22Rv1 (cell line): ENCODE measurements around the gene CRISP3.

Experiments
- H3K27ac ChIP-seq: fragments of 450-650 bp; 2 replicates; pipeline ENCODE4 v1.5.1; 2017
- ZFX ChIP-seq: fragments of 450-650 bp; IDR thresholded peaks from 2 replicates; pipeline ENCODE4 v1.6.1; 2017; ENCODE audit warnings: antibody characterized with exemption, borderline replicate concordance
- TF ChIP-seq, protein P1 (sequence below): fragments of 450-650 bp; IDR thresholded peaks from 2 replicates; pipeline ENCODE4 v1.5.1; 2017; ENCODE audit warnings: mild to moderate bottlenecking

CRISP3 gene

DNA sequence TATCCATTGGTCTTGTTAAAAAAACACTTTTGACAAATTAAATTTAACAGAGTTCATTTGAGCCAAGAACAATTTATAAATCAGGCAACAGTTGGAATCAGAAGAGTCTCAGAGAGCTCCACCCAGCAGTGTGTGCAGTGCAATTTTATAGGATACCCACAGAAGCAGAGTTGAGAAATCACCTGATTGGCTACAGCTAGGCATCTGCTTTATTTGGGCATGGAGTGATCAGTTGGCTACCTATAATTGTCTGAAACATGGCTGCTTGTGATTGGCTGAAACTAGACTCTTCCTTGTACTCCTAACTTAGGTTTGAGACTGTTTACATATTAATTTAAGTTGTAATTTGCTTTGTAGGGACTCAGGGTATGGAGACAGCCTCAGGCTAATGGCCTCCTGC is 30.9 kb upstream of the CRISP3 start:
- no peak for TF ChIP-seq ZFX
- TF ChIP-seq, protein P1, sequence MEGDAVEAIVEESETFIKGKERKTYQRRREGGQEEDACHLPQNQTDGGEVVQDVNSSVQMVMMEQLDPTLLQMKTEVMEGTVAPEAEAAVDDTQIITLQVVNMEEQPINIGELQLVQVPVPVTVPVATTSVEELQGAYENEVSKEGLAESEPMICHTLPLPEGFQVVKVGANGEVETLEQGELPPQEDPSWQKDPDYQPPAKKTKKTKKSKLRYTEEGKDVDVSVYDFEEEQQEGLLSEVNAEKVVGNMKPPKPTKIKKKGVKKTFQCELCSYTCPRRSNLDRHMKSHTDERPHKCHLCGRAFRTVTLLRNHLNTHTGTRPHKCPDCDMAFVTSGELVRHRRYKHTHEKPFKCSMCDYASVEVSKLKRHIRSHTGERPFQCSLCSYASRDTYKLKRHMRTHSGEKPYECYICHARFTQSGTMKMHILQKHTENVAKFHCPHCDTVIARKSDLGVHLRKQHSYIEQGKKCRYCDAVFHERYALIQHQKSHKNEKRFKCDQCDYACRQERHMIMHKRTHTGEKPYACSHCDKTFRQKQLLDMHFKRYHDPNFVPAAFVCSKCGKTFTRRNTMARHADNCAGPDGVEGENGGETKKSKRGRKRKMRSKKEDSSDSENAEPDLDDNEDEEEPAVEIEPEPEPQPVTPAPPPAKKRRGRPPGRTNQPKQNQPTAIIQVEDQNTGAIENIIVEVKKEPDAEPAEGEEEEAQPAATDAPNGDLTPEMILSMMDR: no peak

DNA sequence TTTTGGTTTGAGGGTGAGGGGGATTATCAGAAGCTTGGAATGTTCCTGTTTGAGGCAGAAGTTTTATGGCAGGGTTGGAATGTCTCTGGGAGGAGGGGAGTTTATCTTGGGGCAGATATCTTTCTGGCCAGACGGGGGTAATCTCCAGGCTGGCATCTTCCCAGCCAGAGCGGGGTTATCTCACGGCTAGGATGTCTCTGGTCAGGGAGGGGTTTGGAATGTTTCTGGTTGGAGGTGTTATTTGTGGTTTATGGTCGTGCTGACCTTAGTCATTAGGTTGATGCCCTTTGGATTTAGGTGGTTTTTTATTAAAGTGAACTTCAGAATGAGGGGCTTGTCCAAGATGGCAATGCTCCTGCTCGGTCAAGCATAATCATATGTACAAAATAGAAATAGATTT is 28.1 kb upstream of the CRISP3 start:
- no peak overlapping the region for H3K27ac ChIP-seq
- TF ChIP-seq, protein P1: no peak
- TF ChIP-seq ZFX: no peak

More for the DNA sequence above, 30.9 kb upstream of the CRISP3 start:
- H3K27ac ChIP-seq: no peak overlapping the region

DNA sequence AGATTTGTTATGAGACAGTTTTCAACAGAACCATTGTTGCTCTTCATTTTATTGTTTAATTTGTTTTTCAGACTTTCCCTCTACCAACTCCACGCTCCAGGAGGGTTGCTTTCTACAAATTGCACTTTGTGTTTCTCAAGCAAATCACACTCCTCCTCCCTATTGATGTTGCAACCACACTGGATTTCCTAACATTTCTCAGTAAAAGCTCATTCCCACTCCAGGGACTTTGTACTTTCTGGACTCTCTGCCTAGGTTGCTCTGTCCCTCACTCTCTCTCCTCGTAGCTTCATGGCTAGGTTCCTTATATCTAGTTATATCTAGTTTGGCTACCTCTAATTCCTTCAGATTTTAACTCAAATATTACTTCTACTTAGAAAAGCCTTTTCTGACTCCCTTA is 22.6 kb upstream of the CRISP3 start:
- no peak overlapping the region for H3K27ac ChIP-seq
- TF ChIP-seq, protein P1: no peak
- no peak for TF ChIP-seq ZFX

DNA sequence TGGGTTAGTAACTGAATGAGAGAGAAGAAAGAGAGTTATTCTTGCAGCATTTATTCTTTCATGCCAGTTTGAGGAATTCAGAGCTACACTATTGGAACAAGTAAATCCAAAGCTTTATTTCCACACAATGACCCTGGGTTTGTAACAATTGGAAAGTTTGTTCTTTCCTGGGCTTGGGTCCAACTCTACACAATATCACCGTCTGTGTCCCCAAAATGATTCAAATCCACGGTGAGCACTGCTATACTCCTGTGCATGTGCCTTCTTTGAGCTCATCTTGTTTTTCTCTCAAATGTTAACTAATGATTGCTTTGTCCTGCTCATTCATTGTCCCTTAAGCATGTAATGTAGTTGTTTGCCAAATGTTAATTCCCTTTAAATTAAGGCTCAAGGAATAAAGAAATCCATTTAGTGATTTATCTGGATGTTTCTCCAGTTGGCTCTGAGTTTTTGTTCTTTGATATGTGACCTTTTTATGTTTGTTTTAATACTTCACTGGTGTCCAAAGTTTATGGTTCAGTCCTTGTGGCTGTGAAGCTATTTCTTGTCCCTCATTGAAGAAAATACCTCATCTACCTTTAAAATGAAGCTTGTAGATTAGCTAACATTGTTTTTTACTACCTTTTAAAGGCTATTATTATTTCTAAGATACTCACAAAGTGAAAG is 20.5 kb upstream of the CRISP3 start:
- TF ChIP-seq, protein P1: no peak
- TF ChIP-seq ZFX: no peak
- no peak overlapping the region for H3K27ac ChIP-seq

DNA sequence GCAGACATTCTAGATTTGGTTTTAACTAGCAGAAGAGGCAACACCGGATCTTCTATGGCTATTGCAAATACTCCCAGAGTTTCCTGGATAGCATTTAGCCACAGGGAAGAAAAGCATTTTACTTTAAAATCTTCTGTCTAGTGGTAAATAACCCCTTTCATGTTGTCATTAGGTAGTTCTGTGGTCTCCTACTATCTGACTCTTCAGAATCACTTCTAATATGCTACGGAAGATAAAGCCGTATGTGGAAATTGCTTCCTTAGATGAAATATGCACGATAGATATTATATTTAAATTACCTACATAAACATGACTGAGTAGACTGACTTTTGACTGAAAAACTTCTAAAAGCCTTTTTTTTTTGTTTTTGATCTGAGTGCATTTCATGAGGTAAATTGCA is 759 bp downstream of the CRISP3 start:
- no peak overlapping the region for H3K27ac ChIP-seq
- TF ChIP-seq, protein P1: no peak
- TF ChIP-seq ZFX: no peak

DNA sequence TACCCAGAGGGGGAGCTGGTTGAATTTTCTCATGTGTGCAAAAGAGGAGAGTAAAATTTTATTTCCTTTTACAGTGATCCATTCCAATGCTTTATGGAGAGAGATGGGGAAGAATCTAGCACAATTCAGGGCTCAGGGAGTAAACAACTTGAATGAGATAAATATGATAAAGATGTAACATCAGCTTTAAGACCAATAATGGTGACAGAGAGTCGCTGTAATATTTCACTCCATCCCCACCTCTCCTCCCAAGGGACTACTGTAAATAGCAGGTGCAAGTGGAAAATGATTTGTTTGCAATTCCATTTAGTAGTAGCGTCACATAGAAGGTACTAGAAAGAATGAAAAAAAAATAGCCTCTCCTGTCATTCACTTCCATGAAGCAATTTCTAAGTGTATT is 4.8 kb downstream of the CRISP3 start:
- no peak overlapping the region for H3K27ac ChIP-seq

DNA sequence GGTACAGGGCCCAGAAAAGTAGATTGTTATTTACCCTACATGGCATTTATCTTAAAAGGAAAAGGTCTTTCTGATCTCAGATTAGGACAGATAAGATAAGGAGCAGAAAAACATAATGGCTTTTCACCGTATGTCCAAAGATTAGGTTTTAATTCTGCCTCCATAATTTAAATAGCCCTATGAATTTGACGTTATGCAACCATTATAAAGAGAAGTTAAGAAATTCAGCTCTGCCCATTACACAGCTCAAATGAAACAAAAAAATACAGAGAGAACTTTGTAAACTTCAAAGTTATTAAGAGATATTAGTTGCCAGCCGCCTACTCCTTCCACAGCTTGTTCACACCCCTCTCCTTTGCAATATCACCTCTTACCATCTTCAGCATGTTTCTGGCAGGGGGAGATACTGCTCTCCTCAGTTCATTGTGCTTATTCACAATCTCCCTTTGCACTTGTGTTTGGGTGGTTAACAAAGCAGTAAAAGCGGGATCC is 8.1 kb downstream of the CRISP3 start:
- H3K27ac ChIP-seq: no peak overlapping the region
- TF ChIP-seq ZFX: no peak
- TF ChIP-seq, protein P1: no peak

More for the DNA sequence above, 4.8 kb downstream of the CRISP3 start:
- TF ChIP-seq, protein P1: no peak
- TF ChIP-seq ZFX: no peak
